HEK293 (cell line): ENCODE results near the gene DMD.

Source experiments
- CTCF ChIA-PET: fragments of 350-600 bp; formaldehyde crosslinking; extraction: SDS; loops from one replicate; lab custom pipeline; 2021; ENCODE audit warnings: antibody characterized with exemption; lab: Yijun Ruan, JAX
- POLR2A ChIA-PET: fragments of 300-600 bp; formaldehyde crosslinking; extraction: SDS; loops from one replicate; lab custom pipeline; 2020; ENCODE audit warnings: antibody characterized with exemption, inconsistent platforms; lab: Yijun Ruan, JAX
- H3K27ac ChIP-seq: fragments of 200-500 bp; sonication (Bioruptor generic); 2 replicates; pipeline ENCODE4 v1.5.1; 2014; ENCODE audit warnings: low read depth, low read length, control low read depth, inconsistent platforms; ENCODE audit errors: extremely low read depth
- H3K36me3 ChIP-seq, 2 experiments: fragments of 200-500 bp in 1 of 2; sonication (Bioruptor generic) in 1 of 2; 1 replicate in 1 of 2; 2 replicates in 1 of 2; pipeline ENCODE4 v1.5.1; 2014 to 2017; ENCODE audit warnings: inconsistent platforms in 2 of 2, low read length in 2 of 2; ENCODE audit not compliant: control insufficient read depth in 2 of 2, insufficient read depth in 1 of 2
- H3K4me1 ChIP-seq: fragments of 200-500 bp; sonication (Bioruptor generic); 2 replicates; pipeline ENCODE4 v1.5.1; 2014; ENCODE audit warnings: mild to moderate bottlenecking, low read length, inconsistent platforms; ENCODE audit not compliant: control insufficient read depth, insufficient read depth
- H3K4me3 ChIP-seq: 2 replicates; pipeline ENCODE4 v1.5.1; 2011; ENCODE audit warnings: low read depth, mild to moderate bottlenecking, control low read depth, low read length, moderate library complexity
- H3K9me3 ChIP-seq: fragments of 200-500 bp; sonication (Bioruptor generic); 2 replicates; pipeline ENCODE4 v1.5.1; 2014; ENCODE audit warnings: low read depth, low read length, inconsistent platforms; ENCODE audit not compliant: control insufficient read depth, insufficient read depth
- TCF7L2 ChIP-seq: IDR thresholded peaks from 2 replicates; pipeline ENCODE4 v1.6.1; 2011; ENCODE audit warnings: low read depth, mild to moderate bottlenecking, inconsistent platforms, low read length, moderate library complexity, borderline replicate concordance
- ZNF274 ChIP-seq, 2 experiments: fragments of 200-500 bp in 1 of 2; fragments of 450-650 bp in 1 of 2; sonication (Bioruptor generic) in 1 of 2; formaldehyde crosslinking in 1 of 2; IDR thresholded peaks; 2 replicates each; pipeline versions ENCODE4 v1.5.1 to v1.6.1; 2014 to 2016; ENCODE audit warnings: borderline replicate concordance in 1 of 2, inconsistent platforms in 1 of 2, low read length in 1 of 2, missing biosample characterization in 1 of 2, missing genetic modification characterization in 1 of 2
- ZNF394 ChIP-seq: fragments of 450-650 bp; formaldehyde crosslinking; IDR thresholded peaks from 2 replicates; pipeline ENCODE4 v1.5.1; 2016; ENCODE audit warnings: missing biosample characterization, missing genetic modification characterization, mild to moderate bottlenecking, moderate library complexity, borderline replicate concordance
- ZNF473 ChIP-seq: fragments of 450-650 bp; formaldehyde crosslinking; IDR thresholded peaks from 2 replicates; pipeline ENCODE4 v1.5.1; 2017; ENCODE audit warnings: missing biosample characterization, missing genetic modification characterization
- ZNF585B ChIP-seq: fragments of 450-650 bp; formaldehyde crosslinking; IDR thresholded peaks from 2 replicates; pipeline ENCODE4 v1.5.1; 2016; ENCODE audit warnings: missing biosample characterization, missing genetic modification characterization
- ZNF670 ChIP-seq: fragments of 450-650 bp; formaldehyde crosslinking; IDR thresholded peaks from 2 replicates; pipeline ENCODE4 v1.5.1; 2016; ENCODE audit warnings: missing biosample characterization, missing genetic modification characterization, low read depth
- ZNF76 ChIP-seq: fragments of 450-650 bp; formaldehyde crosslinking; IDR thresholded peaks from 2 replicates; pipeline ENCODE4; 2016; ENCODE audit warnings: low read depth, missing biosample characterization, missing genetic modification characterization, borderline replicate concordance
- TF ChIP-seq, protein P1 (sequence below): fragments of 450-650 bp; formaldehyde crosslinking; IDR thresholded peaks from 2 replicates; pipeline ENCODE4 v1.5.1; 2016; ENCODE audit warnings: missing biosample characterization, missing genetic modification characterization
- TF ChIP-seq, protein P2 (sequence below): fragments of 450-650 bp; formaldehyde crosslinking; IDR thresholded peaks from 2 replicates; pipeline ENCODE4 v1.5.1; 2017; ENCODE audit warnings: missing biosample characterization, missing genetic modification characterization
- TF ChIP-seq, protein P3 (sequence below): fragments of 450-650 bp; formaldehyde crosslinking; IDR thresholded peaks from 2 replicates; pipeline ENCODE4 v1.5.1; 2016; ENCODE audit warnings: missing biosample characterization, missing genetic modification characterization

Gene DMD

DNA sequence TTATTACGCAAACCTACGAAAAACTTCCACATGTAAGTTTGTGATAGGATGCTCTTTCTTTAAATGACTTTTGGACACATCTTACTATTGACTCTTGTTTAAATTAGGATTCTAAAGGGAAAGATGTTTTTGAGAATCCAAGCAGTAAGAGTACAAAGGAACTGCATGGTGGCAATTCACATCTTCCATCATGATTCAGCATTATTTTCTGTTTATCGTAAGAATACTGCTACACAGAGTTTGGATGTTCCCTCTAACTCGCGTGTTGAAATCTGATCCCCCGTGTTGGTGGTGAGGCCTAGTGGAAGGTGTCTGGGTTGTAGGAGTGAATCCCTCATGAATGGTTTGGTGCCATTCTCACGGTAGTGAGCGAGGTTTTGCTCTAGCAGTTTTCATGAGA, 1767.7 kb downstream of the DMD start (continued):
- TF ChIP-seq ZNF274 (IDR thresholded peaks at IDR 0.05; ENCODE audit: low read length) = no peak
- TF ChIP-seq ZNF274 (tag by site-specific recombination; IDR thresholded peaks at IDR 0.05; ENCODE audit: borderline replicate concordance) = no peak
- no peak for TF ChIP-seq ZNF394
- TF ChIP-seq, protein P1, sequence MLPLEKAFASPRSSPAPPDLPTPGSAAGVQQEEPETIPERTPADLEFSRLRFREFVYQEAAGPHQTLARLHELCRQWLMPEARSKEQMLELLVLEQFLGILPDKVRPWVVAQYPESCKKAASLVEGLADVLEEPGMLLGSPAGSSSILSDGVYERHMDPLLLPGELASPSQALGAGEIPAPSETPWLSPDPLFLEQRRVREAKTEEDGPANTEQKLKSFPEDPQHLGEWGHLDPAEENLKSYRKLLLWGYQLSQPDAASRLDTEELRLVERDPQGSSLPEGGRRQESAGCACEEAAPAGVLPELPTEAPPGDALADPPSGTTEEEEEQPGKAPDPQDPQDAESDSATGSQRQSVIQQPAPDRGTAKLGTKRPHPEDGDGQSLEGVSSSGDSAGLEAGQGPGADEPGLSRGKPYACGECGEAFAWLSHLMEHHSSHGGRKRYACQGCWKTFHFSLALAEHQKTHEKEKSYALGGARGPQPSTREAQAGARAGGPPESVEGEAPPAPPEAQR (tag by site-specific recombination) = no peak

DNA sequence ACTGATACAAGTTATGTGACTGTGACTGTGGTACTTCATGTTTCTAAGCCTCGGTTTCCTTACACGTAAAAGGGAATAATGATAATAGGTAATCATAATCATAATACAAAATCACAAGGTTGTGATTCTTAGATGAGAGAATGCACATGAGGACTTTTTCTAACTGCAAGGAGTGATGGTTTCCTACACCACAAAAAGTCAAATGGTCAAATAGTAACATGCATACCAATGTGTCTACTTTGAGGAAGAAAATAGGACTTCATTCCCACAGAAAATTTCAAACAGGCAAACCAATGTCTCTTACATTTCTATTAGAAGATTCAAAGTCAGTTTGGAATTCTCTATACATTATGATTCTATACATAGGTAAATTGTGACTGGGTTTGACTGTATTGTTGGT, 1770.8 kb downstream of the DMD start:
- H3K4me1 ChIP-seq = peaks cover 4% of the 10 kb centered on the region; the same call in 1 of the 2 replicates
- TF ChIP-seq ZNF670 (tag by site-specific recombination) = no peak
- no peak for TF ChIP-seq ZNF274 (IDR thresholded peaks at IDR 0.05; ENCODE audit: low read length)
- no peak for TF ChIP-seq ZNF274 (tag by site-specific recombination; IDR thresholded peaks at IDR 0.05; ENCODE audit: borderline replicate concordance)
- no peak for TF ChIP-seq ZNF473
- TF ChIP-seq ZNF585B = no peak
- TF ChIP-seq, protein P2, sequence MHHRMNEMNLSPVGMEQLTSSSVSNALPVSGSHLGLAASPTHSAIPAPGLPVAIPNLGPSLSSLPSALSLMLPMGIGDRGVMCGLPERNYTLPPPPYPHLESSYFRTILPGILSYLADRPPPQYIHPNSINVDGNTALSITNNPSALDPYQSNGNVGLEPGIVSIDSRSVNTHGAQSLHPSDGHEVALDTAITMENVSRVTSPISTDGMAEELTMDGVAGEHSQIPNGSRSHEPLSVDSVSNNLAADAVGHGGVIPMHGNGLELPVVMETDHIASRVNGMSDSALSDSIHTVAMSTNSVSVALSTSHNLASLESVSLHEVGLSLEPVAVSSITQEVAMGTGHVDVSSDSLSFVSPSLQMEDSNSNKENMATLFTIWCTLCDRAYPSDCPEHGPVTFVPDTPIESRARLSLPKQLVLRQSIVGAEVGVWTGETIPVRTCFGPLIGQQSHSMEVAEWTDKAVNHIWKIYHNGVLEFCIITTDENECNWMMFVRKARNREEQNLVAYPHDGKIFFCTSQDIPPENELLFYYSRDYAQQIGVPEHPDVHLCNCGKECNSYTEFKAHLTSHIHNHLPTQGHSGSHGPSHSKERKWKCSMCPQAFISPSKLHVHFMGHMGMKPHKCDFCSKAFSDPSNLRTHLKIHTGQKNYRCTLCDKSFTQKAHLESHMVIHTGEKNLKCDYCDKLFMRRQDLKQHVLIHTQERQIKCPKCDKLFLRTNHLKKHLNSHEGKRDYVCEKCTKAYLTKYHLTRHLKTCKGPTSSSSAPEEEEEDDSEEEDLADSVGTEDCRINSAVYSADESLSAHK (tag by site-specific recombination) = no peak
- TF ChIP-seq, protein P3, sequence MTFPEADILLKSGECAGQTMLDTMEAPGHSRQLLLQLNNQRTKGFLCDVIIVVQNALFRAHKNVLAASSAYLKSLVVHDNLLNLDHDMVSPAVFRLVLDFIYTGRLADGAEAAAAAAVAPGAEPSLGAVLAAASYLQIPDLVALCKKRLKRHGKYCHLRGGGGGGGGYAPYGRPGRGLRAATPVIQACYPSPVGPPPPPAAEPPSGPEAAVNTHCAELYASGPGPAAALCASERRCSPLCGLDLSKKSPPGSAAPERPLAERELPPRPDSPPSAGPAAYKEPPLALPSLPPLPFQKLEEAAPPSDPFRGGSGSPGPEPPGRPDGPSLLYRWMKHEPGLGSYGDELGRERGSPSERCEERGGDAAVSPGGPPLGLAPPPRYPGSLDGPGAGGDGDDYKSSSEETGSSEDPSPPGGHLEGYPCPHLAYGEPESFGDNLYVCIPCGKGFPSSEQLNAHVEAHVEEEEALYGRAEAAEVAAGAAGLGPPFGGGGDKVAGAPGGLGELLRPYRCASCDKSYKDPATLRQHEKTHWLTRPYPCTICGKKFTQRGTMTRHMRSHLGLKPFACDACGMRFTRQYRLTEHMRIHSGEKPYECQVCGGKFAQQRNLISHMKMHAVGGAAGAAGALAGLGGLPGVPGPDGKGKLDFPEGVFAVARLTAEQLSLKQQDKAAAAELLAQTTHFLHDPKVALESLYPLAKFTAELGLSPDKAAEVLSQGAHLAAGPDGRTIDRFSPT = no peak
- H3K36me3 ChIP-seq = no peaks in the 10 kb centered on the region
- CTCF ChIA-PET = no interaction called here
- H3K4me3 ChIP-seq = no peak overlapping the region
- POLR2A ChIA-PET = no interaction called here
- H3K9me3 ChIP-seq = no peaks in the 10 kb centered on the region
- H3K27ac ChIP-seq = no peak overlapping the region

DNA sequence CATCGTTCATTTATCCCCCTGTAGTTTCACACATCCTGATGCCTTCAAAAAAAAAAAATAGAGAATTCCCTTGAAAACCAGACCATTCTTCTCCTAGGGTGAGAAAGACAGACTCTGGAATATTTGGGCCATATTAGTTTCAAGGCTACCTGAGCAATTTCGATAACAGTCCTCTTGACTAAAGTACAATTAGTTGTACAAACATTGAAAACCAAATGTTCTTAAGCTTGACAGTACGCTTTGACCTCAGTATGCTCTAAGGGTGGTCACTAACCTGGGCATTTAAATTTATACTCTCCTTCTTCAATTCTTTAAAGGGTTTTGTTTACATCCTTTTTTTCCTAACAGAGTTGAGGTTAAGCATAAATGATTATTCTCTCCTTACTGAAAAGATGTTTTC, 1774.9 kb downstream of the DMD start:
- Histone ChIP-seq H3K4me3 (no peak overlapping the region), H3K27ac (no peak overlapping the region), H3K36me3 (no peaks in the 10 kb centered on the region), H3K4me1 (peaks cover 4% of the 10 kb centered on the region; the same call in 1 of the 2 replicates), H3K9me3 (no peaks in the 10 kb centered on the region)
- TF ChIP-seq, protein P2 (tag by site-specific recombination) = no peak
- ChIA-PET CTCF (interaction anchor here (0.5 to 1.2 kb wide), 3 partner anchors 12 to 223 kb away, joined by 3 to 6 read pairs (median 4); no protein-coding TSS in a partner anchor), POLR2A (no interaction called here)

DNA sequence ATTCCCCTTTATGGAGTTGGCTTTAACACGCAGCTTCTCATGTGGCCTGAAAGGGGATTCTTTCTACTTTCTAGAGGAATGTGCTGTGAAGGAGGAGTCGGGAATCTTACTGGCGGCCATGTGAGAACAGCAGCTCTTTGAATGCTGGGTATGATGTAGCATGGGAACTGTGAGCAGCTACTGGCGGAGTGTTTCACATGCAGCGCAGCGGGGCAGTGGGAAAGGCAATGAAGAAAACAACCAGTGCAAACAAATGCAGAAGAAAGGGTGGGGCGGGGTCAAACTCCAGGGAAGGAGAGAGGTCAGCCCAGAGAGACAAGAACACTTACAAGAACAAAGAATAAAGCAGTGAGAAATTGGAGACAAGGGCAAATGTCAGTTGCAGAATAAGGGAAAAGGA, 1775.8 kb downstream of the DMD start:
- Histone ChIP-seq H3K4me3 (no peak overlapping the region), H3K9me3 (no peaks in the 10 kb centered on the region), H3K4me1 (peaks cover 4% of the 10 kb centered on the region; the same call in 1 of the 2 replicates), H3K27ac (no peak overlapping the region), H3K36me3 (no peaks in the 10 kb centered on the region)
- TF ChIP-seq ZNF76 (tag by site-specific recombination) (no peak), TCF7L2 (peak; percentile 63; the same call in 1 of the 2 replicates)
- CTCF ChIA-PET = interaction anchor here (0.6 kb wide), 1 partner anchor 14 kb away, joined by 3 read pairs; no protein-coding TSS in a partner anchor
- POLR2A ChIA-PET = no interaction called here
